ENCODE results near the gene PPP6R2.

GRCh38 chr22:50488006-50488677, 145.0 kb downstream of the PPP6R2 start:
- no peak for TF ChIP-seq EZH2phosphoT487 (IDR thresholded peaks at IDR 0.05; ENCODE audit: borderline replicate concordance, low read length)
- TF ChIP-seq CTCF (IDR thresholded peaks at IDR 0.05; ENCODE audit: low read depth, low read length, poor library complexity, severe bottlenecking): no peak

All from DOHH2 (cell line).